GM18517 (cell line): ENCODE measurements around the gene KCND3.

Experiments used
- ATAC-seq: cut with Tn5 transposase; IDR thresholded peaks from one replicate; pipeline ENCODE4 v1.9.1; 2021; ENCODE audit warnings: mild to moderate bottlenecking, moderate library complexity; ENCODE audit not compliant: unreplicated experiment

Gene KCND3

DNA sequence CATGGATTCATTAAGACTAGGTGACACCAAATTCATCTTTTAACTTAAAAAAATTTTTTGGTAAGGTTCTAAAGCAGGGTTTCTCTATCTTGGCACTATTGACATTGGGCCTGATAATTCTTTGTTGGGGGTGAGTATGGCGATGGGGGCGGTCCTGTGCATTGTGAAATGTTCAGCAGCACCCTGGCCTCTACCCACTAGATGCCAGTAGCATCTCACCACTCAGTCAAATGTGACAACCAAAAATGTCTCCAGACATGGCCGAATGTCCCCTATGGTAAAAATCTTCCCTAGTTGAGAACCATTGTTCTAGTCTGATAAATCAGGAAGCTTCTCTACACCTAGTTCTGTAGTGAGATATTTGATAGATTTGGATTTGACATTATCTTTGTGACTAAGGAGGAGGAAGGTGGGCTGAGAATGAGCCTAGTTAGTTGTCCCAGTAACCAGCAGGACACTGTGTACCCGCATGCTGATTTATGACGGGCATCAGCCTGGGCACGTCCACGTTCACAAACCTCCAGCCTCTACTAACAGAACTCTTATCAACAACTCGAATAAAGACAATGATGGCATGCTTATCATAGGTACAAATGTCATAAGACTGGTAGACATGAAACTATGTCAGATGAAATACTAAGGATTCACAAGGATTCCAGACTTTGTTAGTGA is 104.6 kb downstream of the KCND3 start:
- ATAC-seq: no peak

DNA sequence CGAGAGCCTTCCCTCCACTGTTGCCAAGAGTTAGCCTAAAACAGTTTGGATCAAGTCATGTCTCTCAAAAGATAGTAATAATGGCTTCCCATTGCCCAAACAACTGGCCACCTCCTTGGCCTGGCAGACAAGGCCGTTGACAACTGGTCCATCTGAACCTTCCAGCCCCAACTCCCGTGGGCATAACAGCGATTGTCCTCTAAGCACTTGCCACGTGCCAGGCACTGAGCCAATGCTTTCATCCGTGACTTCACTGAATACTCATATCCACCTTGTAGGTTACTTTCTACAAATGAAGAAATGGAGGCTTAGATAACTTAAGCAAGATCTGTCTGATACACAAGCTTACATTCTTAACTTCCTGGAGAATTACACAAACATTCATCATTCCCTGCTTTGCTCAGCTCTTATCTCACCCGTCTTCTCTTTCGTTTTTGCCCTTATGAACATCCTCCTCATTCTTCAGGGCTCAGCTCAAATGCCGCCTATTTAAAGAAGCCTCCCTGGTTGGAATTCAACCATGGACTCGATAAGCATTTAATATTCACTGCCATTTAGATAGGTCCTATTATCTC is 106.4 kb downstream of the KCND3 start:
- ATAC-seq: no peak

DNA sequence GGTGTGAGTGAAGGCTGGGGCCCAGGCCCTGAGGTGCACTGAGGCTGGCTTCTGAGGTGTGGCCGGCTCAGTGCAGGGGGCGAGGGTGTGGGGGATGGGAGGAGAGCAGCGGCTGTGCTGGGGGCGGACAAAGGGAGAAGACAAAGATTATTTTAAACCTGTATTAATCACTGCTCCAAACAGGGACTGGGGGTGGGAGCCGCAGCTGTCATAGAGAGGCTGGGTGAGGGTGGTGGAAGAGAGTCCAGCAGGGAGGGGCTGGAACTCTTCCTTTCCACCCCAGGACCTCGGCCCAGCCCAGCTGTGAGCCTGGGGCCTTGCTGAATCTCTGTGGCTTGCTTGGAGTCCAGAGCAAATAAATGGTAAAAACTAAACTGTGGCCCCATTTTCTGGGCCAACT is 106.9 kb downstream of the KCND3 start:
- ATAC-seq: no peak

DNA sequence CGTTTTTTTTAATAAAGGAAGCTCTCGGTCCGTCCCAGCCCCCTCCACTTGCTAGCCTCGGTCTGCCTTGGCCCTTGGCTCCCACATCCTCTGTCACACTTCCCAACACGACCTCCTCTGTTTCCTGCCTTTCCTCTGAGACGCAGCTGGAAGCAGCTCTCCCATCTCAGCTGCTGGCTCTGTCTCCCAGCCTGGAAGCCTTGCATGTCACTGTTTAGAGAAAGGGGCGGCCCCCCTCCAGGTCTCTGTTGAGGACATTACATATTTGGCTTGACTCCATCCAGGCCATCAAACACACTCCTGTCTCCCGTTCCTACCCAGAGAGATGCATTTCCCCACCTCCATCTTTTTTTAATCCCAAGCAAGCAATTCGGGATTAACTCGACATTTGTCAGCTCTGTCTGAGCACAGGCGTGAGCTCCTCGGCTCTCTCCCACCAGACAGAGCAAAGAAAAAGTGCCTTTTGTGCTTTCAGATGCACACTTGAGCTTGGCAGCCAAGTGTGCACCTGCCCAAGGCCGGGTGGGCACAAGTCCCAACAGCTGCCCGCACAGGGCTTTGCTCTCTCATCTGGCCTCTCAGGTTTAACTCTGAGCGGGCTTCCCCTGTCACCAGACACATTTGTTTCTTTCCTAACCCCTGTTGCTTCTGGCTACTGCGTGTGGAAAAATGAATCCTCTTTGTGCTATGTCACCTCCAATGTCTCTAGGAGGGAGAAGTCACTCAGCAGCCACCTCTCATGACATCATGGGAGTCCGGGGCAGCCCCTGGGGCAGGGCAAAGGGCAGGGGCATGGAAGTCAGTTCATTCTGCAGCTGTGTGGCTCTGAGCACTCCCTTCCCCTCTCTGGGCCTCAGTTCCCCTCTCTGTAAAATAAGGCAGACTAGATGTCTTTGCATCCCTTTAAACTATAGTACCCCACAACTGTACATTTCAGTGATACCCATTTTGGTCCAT is 108.3 kb downstream of the KCND3 start:
- no peak for ATAC-seq

DNA sequence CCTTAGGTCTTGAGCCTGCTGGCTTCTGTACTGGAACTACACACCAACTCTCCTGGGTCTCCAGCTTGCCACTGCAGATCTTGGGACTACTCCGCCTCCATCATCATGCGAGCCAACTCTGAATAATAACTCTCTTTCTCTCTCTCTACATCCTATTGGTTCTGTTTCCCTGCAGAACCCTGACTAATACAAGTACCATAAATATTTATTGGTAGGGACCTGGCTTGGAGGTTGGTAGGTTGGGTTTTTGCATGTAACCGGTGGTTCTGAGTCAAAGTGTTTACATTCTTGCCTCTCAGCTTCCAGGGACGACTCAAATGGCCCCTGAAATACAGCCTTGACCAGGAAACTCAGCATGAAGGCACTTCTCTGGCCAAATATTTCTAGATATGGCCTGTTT is 110.4 kb downstream of the KCND3 start:
- ATAC-seq: no peak

DNA sequence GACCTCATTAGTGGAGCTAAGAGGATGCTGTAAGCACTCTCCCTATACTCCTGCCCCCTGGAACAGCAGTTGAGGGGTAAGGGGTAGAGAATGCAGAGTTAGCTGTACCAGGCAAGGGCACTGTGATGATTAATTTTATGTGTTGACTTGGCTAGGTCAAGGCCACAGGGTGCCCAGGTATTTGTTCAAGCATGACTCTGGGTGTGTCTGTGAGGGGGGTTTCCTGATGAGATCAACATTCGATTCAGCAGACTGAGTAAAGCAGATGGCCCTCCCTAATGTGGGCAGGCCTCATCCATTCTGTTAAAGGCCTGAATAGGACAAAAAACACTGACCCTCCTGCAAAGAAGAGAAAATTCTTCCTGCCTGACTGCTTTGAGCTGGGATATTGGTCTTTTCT is 110.8 kb downstream of the KCND3 start:
- ATAC-seq: no peak

DNA sequence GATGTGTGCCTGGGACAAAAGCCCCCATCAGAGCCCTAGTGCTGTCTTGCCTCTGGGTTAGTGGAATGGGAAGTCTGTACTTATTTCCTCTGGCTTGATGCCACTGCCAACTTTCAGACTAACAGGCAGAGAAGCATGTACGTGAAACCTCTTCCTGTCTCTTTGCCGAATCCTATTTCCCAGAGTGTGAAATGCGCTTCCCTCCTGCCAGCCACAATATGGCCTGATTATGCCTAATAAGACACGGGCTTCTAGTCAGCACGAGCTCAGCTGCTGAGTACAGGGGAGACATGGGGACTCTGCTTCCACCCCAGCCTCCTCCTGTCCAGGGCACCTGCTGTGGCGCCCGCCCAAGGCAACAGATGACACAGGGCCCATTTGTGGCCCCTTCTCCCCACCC is 111.4 kb downstream of the KCND3 start:
- ATAC-seq: no peak

DNA sequence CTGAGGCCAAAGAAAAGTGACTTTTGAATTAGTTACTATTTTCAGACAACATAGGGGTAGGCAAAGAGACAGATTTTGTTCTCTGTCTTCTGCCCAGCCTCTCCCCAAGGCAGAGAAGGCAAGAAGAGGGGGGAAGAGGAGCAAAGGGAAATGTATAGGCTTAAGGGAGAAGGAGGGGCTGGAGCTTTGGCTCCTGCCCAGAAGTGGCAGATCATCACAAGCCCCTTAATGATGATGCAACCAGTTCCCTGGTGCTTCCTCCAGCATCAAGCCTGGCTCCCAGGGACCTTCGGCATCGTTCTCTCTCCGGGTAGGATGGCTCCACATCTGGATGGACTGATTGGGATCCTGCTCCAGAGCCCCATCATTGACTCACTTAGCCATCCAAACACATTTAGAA is 112.8 kb downstream of the KCND3 start:
- ATAC-seq: no peak

DNA sequence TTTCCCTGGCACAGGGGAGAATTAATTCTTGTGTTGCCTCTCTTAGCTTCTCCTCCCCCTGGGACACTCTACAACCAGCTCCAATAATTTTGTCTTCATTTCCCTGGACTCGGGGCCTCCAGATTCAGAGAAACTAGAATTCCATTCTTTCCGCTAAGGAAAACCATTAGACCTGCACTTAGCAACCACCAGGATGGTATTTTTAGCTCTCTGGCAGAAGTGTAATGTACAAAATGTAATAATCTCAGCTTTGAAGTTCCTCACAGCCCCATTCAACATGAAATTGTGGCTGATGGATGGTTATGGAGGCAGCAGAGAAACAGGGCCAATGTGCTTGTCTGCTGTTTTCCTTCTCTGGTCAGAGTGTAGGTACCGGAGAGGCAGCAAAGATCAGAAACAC is 113.8 kb downstream of the KCND3 start:
- no peak for ATAC-seq

DNA sequence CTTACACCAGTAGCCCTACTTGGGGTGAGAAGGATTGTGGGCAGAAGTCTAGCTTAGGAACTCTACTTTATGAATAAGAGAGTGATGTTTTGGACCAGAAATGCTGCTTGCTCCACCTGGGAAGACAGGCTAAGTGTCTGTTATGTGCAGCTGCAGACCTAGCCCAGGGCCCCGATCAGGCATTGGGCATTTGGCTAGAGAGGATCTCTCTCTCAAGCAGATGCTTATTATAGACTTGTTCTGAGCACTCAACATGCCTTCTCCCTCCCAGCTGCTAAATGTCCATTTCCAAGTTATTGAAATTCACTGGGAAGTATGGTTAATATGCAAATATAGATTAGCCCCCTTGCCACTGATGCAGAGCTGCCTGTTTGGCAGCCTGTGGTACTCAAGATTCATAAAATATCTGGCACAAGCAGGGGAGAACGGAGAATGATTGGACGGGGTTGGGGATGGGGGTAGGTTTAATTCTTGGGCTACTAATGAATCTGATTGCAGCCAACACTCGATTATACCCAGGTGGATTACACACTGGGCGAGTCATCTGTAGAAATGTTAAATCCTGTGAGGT is 115.9 kb downstream of the KCND3 start:
- no peak for ATAC-seq

DNA sequence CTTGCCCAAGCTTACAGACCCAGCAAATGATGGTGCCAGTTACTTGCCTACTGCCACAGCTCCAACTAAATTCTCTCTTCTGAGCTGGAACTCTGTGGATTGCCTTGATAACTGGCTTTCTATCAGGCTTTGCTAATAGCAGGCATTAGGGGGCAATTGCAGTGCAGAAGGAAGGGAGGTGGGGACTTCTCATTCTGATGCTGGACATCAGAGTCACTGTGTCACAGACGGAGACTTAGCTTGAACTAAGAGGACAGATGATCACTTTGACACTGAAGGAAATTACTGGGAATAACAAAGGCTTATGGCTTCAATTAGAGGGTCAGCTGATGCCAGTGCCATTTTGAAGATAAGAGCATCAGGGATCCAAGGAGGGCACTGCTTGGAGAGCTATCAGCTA is 119.3 kb downstream of the KCND3 start:
- no peak for ATAC-seq

DNA sequence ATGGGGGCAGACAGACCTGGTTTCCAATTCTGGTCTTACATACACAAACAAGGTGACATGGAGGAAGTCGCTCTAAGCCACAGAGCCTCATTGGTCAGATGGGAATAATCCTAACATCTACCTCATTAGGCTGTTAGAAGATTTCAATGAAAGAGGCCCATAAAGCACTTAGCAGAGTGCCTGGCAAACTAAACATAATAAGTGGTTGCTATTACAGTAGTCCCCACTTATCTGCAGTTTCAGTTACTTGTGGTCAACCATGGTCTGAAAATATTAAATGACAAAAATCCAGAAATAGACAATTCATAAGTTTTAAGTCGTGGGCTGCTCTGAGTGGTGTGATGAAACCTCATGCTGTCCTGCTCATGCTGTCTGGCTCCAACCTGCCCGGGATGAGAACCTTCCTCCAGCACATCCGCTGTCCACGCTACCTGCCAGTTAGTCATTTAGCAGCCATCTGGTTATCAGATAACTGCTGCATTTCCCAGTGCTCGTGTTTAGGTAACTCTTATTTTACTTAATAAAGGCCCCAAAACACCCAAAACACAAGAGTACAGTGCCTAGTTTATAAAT is 121.5 kb downstream of the KCND3 start:
- no peak for ATAC-seq

DNA sequence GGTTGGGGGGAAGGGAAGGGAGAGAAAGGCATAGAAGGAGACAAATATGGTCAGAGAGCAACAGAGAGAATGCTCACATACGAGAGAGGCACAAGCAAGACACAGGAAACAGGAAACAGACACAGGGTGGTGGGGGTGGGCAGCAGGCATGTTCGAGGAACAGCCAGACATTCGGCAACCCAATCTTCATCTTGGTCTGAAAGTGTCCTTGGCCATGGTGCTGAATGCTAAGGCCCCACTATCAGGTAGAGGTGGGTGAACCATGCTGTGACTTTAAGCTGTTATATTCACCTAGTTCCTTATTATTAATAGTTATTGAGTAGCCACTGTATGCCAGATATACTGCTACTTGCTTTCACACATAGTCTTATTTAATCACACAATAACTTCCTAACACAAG is 124.6 kb downstream of the KCND3 start:
- ATAC-seq: no peak

DNA sequence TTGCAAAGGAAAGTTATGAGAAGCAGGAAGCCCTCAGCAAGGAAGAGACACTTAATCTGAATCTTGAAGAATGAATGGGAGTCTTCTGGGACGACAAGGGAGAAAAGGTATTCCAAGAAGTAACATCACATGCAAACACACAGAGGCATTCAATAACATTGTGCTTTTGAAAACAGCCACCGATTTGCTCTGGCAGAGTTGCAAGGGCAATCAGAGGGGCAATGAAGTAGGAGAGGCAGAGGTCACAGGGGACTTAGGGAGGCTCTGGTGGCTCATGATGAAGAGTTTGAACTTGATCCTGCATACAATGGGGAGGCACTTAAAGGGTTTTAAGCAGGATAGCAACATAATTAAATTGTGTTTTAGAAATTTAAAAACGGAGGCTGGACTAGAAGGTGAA is 126.1 kb downstream of the KCND3 start:
- ATAC-seq: no peak

DNA sequence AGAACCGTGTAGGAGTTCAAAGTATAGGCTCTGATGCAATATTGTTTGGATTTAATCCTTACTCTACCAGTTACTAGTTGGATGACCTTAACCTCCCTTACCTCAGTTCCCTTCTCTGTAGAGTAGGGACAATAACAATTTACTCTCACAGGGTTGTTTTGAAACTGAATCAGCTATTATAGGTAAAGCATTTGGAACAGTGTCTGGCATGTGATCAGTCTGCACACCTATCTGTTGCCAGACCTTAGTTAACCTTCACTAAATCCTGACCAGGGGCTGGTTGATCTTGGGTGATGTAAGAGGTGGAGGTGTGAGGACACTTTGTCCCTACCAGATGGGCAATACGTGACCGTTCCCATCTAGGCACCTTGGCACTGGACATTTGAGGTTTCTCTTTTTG is 126.9 kb downstream of the KCND3 start:
- no peak for ATAC-seq

DNA sequence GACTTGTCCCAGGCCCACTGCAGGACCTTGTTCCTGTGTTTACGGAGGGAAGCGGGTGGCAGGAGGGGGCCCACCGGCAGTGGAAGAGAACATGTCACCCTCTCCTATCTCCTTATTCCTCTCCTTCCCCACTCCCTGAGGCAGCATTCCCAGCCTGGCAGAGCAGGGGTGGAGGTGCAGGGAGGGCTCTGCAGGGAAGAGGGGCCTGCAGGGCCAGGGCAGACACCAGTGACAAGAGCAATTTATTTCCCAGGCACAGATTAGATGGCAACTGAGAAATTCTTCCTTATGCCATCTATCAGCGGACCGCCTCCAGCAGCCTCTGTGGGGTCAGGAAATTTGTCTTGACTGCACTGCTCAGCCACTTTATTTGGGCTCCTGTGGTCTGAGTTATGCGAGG is 127.9 kb downstream of the KCND3 start:
- ATAC-seq: no peak

DNA sequence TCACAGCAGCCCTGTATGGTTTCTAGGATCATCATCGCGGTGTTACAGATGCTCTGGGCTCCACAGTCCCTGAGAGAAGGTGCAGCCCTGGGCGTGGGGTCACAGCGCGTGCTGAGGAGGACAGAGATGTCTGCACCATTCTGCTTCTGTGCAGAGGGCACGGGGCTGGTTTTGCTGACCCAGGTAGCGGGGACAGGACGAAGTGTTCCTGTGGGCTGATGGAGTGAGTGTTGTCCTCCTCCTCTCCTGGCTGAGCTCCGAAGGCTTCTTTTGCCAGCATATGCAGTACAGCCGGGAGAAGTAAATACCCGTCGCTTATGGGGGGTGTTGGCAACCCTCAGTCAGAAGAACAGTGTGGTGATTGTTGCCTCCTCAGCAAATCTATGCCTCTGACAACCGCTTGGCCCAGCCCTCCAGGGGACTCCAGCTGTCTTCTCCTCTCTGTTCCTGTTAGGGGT is 132.2 kb downstream of the KCND3 start:
- ATAC-seq: no peak

DNA sequence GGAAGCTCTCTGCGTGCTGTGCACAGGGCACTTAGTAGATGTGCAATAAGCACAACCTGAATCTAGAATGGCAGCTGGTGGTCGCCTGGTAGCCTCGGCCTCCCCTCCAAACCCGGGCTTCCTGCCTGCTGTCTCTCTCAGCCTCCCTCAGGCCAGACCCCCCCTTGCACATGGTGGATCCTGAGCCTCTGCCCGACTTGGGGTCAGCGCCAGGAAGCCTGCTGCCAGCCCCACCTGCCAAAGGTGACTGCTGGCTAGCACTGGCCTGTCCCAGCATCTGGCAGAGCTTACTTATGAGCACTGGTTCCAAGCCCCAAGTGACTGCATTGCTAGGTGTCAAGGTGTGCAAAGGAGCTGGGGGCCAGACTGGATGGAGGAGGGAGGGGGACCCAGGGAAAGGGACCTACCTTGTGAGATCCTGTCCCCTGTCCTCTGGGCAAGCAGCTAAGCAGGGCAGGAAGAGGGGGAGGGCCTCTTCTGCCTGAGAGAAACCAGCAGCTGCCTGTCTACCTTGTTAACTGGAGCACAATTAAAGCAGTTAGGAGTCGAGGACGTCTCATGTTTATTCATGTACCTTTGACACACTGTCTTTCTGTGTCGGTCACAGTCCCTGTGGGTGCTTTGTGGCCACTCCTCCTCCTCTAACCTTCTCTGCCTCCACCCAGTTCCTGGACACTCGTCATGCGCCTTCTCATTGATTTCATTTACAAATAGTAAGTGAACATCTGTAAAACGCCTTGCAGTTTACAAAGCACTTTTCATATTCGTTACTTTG is 132.9 kb downstream of the KCND3 start:
- ATAC-seq: no peak

DNA sequence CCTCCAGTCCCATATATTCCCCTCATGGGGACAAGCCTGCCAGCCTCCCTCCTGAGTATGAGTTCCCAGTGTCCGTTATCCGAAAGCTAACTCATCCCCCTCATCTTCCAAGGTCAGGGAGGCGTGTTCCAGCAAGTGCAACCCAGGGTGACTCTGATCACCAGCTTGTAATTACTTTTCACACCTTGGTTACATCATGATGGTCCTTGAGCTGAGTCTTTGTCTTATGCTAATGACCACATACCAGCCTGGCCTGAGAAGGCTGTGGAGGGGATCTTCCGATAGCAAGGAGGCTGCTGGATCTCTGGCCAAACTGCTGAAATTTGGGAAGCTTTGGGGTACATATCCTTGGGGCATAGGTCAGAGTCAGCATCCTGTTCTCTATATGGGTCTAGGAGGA is 134.2 kb downstream of the KCND3 start:
- ATAC-seq: no peak

DNA sequence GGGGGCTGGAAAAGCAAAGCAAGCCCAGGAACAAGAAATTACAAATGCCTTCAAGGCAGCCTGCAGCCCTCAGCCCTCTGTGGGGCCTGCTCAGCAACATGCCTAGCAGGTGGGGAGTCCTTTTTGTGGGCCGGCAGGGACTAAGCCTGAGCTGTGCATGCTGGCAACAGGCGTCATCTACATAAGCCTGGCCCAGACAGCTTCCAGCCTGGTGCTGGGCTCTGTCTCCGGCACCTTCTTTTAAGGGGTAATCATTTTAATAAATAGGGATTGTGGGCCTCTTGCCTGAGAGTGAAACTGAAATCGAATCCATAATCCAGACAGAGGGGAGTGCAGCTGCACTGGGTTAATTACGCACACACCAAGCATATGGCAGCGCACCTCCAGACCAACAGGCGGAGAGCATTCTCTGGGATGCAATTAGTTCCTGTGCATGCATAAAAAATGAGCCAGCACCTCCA is 137.2 kb downstream of the KCND3 start:
- ATAC-seq: no peak
